NCI-H2227 treated with DMSO at 0.1 percent for 48 hours (cell line): Measurements from ENCODE around the gene CEP89.
"Not testable (repeated sequence)": the region's sequence is repeated elsewhere in the genome, so short reads cannot be mapped to it uniquely, and the experiment has no call there.

ENCODE experiments used
- DNase-seq: peaks from one replicate; lab custom pipeline; 2025; lab: John Stamatoyannopoulos, UW

CEP89 gene

GRCh38 chr19:32833388-32833787 lies 138.4 kb downstream of the CEP89 start:
- not testable (repeated sequence) for DNase-seq

GRCh38 chr19:32832825-32833224 lies 138.9 kb downstream of the CEP89 start:
- DNase-seq: not testable (repeated sequence)

GRCh38 chr19:32832094-32832493 lies 139.7 kb downstream of the CEP89 start:
- not testable (repeated sequence) for DNase-seq

DNA sequence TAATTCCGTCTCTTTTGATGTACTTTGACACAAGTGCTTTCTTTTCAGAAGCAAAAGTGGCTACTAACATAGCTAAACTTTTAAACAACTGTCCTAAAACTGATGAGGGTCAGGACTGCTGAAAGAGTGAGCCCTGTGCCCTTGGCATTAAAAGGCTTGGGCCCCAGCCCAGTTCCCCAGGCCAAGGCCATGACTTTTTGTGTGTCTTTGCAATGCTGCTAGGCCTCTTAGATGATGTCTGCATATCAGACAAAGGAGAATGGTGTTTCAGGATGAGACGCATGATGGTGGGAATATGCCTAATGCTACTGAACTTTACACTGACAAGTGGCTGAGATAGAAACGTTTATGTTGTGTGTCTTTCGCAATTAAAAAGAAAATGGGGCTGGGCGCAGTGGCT lies 140.1 kb downstream of the CEP89 start:
- no peak for DNase-seq

DNA sequence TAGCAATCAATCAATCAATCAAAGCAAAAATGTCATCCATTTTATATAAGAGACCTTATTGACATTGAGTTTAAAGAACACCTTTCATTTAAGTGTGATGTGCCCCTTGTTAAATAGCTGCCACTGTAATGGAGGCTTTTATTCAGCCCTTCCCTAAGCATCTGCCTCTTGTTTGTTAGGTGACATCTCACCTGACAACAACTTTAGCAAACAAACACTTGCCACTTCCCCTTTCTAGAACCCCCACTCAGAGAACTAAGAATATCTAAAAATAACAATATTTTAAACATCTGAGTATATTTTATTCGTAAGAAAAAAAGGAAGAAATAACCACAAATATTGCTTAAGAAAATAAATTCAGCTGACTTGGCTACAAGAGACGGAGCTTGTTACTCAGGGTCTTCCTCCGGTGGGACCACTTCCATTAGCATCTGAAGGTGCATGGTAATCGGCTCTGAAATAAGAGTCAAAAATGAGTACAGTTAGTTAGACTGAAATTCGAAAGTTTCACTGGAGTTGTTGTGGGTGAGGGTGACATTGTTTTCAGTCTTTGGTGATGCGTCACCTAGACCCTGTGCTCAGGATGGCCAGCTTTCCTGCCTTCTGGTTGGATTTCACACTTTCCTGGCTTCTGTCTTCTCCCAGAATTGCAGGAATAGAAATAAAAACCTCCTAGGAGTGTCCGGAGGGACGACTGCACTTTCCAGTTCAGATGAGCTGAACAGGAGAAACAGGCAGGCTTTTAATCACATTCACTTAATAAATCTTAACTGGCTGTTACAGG lies 141.3 kb downstream of the CEP89 start:
- no peak for DNase-seq

GRCh38 chr19:32829345-32829896 lies 142.3 kb downstream of the CEP89 start:
- DNase-seq: no peak

DNA sequence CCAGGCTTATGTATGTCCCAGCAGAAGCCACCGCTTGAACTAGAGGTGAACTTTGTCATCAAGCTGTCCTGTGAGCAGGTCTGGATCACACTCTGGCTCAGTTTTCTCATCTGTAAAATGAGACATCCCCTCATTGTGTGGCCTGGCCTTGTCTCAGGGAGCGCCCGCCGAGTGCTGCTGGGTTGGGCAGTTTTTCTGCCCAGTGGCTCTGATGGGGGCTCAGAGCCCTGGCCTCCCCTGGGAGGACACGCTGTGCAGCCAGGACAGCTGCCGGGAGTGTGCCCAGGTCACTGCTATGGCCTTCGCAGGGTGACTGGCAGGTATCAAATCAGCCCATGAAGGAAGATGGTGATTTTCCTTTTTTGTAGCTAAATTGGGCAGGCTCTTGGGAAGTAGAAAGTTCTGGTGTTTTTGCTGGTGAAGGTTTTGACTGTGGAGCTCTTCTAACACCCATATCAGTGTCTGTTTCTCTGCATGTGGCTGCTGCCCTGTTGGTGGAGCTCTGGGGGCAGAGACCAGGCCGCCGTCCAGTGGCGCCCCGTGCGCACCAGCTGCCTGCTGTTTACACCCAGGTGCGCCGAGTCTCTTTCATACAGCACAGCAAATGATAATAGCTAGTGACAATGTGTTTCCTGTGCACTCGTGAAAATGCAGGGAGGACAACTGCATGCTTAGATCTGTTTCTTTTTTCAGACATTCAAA lies 143.0 kb downstream of the CEP89 start:
- no peak for DNase-seq

DNA sequence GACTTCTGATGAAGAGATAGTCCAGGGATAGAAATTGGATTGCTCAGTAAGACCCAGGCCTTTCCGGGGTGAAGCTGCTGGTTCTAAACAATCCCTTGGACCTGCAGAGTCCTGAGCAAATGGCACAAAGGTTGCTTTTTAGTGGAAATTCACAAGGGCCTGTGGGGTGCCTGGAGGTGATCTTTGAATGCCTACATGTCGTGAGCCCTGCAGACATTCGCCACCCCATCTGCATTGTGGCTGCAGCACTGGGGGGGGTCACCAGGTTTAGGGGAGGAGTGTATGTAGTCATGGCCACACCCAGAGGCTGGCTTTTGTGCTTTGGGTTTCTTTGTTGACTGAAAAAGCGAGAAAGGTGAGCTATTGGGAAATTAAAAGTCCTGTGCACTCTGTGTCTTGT lies 143.6 kb downstream of the CEP89 start:
- DNase-seq: no peak
